ENCODE results near the gene SYT9.

SYT9 gene

DNA sequence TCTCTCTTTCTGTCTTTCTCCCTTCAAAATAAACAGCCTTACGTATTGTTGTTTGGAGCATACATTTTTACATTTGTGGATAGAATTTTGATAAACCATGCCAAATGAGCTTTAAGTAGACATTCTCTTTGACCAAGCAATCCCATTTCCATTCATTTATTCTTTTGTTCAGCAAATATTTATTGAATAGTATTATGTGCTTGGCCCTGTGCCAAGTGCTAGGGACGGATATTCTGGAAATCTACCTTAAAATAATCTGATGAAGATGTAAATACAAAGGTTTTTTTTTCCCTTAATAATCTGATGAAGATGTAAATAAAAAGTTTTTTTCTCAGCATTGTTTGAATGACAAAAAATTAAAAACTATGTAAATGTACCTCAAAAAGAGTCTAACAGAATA lies 235.7 kb downstream of the SYT9 start:
- H4K20me1 ChIP-seq (ENCODE audit: control insufficient read depth, insufficient read depth, low read depth, low read length) = no peaks in the 10 kb centered on the region
- no peak overlapping the region for H3K27ac ChIP-seq (ENCODE audit: low read depth, low read length)
- H3K4me1 ChIP-seq (ENCODE audit: control insufficient read depth, low read length) = no peaks in the 10 kb centered on the region
- H3F3A ChIP-seq (ENCODE audit: control insufficient read depth, insufficient read depth) = no peaks in the 10 kb centered on the region
- H3K9me3 ChIP-seq (ENCODE audit: control insufficient read depth, insufficient read depth, low read length) = no peaks in the 10 kb centered on the region
- H3K4me3 ChIP-seq (ENCODE audit: low read length) = no peak overlapping the region
- no peaks in the 10 kb centered on the region for H3K36me3 ChIP-seq (ENCODE audit: control insufficient read depth, low read length)
- no peaks in the 10 kb centered on the region for H3K79me2 ChIP-seq (ENCODE audit: control insufficient read depth, low read length)
- H3K4me2 ChIP-seq (ENCODE audit: low read length) = no peak overlapping the region
- TF ChIP-seq, protein P1, sequence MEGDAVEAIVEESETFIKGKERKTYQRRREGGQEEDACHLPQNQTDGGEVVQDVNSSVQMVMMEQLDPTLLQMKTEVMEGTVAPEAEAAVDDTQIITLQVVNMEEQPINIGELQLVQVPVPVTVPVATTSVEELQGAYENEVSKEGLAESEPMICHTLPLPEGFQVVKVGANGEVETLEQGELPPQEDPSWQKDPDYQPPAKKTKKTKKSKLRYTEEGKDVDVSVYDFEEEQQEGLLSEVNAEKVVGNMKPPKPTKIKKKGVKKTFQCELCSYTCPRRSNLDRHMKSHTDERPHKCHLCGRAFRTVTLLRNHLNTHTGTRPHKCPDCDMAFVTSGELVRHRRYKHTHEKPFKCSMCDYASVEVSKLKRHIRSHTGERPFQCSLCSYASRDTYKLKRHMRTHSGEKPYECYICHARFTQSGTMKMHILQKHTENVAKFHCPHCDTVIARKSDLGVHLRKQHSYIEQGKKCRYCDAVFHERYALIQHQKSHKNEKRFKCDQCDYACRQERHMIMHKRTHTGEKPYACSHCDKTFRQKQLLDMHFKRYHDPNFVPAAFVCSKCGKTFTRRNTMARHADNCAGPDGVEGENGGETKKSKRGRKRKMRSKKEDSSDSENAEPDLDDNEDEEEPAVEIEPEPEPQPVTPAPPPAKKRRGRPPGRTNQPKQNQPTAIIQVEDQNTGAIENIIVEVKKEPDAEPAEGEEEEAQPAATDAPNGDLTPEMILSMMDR (IDR thresholded peaks at IDR 0.05; ENCODE audit: low read depth, low read length, poor library complexity, severe bottlenecking) = no peak
- TF ChIP-seq EZH2phosphoT487 (IDR thresholded peaks at IDR 0.05; ENCODE audit: borderline replicate concordance, low read length) = no peak
- no peaks in the 10 kb centered on the region for H3K27me3 ChIP-seq (ENCODE audit: control insufficient read depth, low read length)
- H3K9me2 ChIP-seq (replicated peaks; ENCODE audit: control insufficient read depth, low read length) = no peaks in the 10 kb centered on the region

DNA sequence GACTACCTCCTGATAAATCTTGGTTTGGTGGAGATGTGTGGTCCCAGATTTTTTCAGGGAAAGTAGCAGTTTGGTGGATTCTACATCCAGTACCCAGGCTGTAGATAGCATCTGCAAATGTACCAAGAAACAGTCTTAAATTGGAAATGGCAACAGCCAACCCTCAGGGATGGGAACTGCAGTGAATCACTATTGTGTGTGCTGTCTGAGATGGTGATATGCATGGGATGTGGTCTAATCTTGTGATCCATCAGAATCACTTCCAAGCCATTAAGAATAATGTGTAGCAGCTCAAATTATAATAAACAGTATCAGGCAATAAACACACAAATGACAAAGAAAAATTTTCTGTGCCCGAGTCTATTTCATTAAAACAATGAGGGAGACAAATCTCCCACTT lies 237.0 kb downstream of the SYT9 start:
- Histone ChIP-seq H3K36me3 (ENCODE audit: control insufficient read depth, low read length) (no peaks in the 10 kb centered on the region), H3K4me1 (ENCODE audit: control insufficient read depth, low read length) (peaks cover 10% of the 10 kb centered on the region), H3K9me3 (ENCODE audit: control insufficient read depth, insufficient read depth, low read length) (no peaks in the 10 kb centered on the region), H3K4me3 (ENCODE audit: low read length) (no peak overlapping the region), H3K27ac (ENCODE audit: low read depth, low read length) (no peak overlapping the region), H3K9me2 (replicated peaks; ENCODE audit: control insufficient read depth, low read length) (no peaks in the 10 kb centered on the region), H3F3A (ENCODE audit: control insufficient read depth, insufficient read depth) (no peaks in the 10 kb centered on the region), H3K27me3 (ENCODE audit: control insufficient read depth, low read length) (no peaks in the 10 kb centered on the region), H3K4me2 (ENCODE audit: low read length) (no peak overlapping the region), H3K79me2 (ENCODE audit: control insufficient read depth, low read length) (no peaks in the 10 kb centered on the region), H4K20me1 (ENCODE audit: control insufficient read depth, insufficient read depth, low read depth, low read length) (no peaks in the 10 kb centered on the region)
- TF ChIP-seq, protein P1 (IDR thresholded peaks at IDR 0.05; ENCODE audit: low read depth, low read length, poor library complexity, severe bottlenecking) = no peak
- TF ChIP-seq EZH2phosphoT487 (IDR thresholded peaks at IDR 0.05; ENCODE audit: borderline replicate concordance, low read length) = no peak

DNA sequence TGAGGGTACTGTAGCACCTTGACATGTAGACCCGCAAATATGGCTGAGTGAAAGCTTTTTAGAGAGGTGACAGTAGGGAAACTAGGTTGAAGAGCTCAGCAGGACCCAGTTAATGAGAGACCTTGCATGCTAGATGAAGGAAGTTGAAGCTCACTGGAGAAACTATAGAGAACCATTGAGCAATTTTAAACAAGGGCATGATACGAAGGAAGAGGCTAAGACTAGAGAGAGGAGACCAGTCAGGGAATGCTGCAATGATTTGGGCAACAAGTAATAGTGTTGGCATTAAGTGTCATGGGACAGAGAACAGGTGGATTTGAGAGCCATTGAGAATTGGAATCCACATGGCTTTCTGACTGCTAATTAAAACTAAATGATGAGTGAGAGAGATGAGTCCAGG lies 237.7 kb downstream of the SYT9 start:
- no peaks in the 10 kb centered on the region for H3F3A ChIP-seq (ENCODE audit: control insufficient read depth, insufficient read depth)
- H3K27ac ChIP-seq (ENCODE audit: low read depth, low read length) = no peak overlapping the region
- H3K9me3 ChIP-seq (ENCODE audit: control insufficient read depth, insufficient read depth, low read length) = no peaks in the 10 kb centered on the region
- H3K27me3 ChIP-seq (ENCODE audit: control insufficient read depth, low read length) = no peaks in the 10 kb centered on the region
- no peak overlapping the region for H3K4me2 ChIP-seq (ENCODE audit: low read length)
- no peak overlapping the region for H3K4me3 ChIP-seq (ENCODE audit: low read length)
- no peaks in the 10 kb centered on the region for H3K9me2 ChIP-seq (replicated peaks; ENCODE audit: control insufficient read depth, low read length)
- no peaks in the 10 kb centered on the region for H3K79me2 ChIP-seq (ENCODE audit: control insufficient read depth, low read length)
- no peaks in the 10 kb centered on the region for H4K20me1 ChIP-seq (ENCODE audit: control insufficient read depth, insufficient read depth, low read depth, low read length)
- H3K36me3 ChIP-seq (ENCODE audit: control insufficient read depth, low read length) = no peaks in the 10 kb centered on the region
- H3K4me1 ChIP-seq (ENCODE audit: control insufficient read depth, low read length) = peaks cover 10% of the 10 kb centered on the region
- TF ChIP-seq EZH2phosphoT487 (IDR thresholded peaks at IDR 0.05; ENCODE audit: borderline replicate concordance, low read length) = no peak
- TF ChIP-seq, protein P1 (IDR thresholded peaks at IDR 0.05; ENCODE audit: low read depth, low read length, poor library complexity, severe bottlenecking) = no peak

DNA sequence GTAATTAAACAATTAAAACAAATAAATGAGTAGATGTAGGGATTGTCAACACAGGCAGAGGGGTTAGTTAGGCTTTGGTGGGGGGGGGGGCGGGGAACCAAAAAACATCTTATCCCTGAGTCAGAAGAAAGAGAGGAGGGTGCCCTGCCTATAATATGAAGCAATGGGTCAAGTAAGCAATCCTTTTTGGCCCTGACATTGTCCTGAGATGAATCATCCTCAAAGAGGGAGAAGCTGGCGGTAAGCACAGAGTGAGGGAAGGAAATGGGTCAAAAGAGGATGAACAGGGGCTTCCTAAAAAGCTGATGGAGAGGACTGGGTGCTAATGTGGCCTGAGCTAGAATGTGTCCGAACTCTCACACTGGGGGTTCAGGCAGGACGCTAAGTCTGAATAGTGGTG lies 238.3 kb downstream of the SYT9 start:
- no peaks in the 10 kb centered on the region for H3K27me3 ChIP-seq (ENCODE audit: control insufficient read depth, low read length)
- H3K4me1 ChIP-seq (ENCODE audit: control insufficient read depth, low read length) = peaks cover 10% of the 10 kb centered on the region
- H3K27ac ChIP-seq (ENCODE audit: low read depth, low read length) = no peak overlapping the region
- H3K4me2 ChIP-seq (ENCODE audit: low read length) = no peak overlapping the region
- H3F3A ChIP-seq (ENCODE audit: control insufficient read depth, insufficient read depth) = no peaks in the 10 kb centered on the region
- H3K79me2 ChIP-seq (ENCODE audit: control insufficient read depth, low read length) = no peaks in the 10 kb centered on the region
- TF ChIP-seq, protein P1 (IDR thresholded peaks at IDR 0.05; ENCODE audit: low read depth, low read length, poor library complexity, severe bottlenecking) = no peak
- TF ChIP-seq EZH2phosphoT487 (IDR thresholded peaks at IDR 0.05; ENCODE audit: borderline replicate concordance, low read length) = no peak
- H3K4me3 ChIP-seq (ENCODE audit: low read length) = no peak overlapping the region
- no peaks in the 10 kb centered on the region for H4K20me1 ChIP-seq (ENCODE audit: control insufficient read depth, insufficient read depth, low read depth, low read length)
- no peaks in the 10 kb centered on the region for H3K36me3 ChIP-seq (ENCODE audit: control insufficient read depth, low read length)
- no peaks in the 10 kb centered on the region for H3K9me3 ChIP-seq (ENCODE audit: control insufficient read depth, insufficient read depth, low read length)
- no peaks in the 10 kb centered on the region for H3K9me2 ChIP-seq (replicated peaks; ENCODE audit: control insufficient read depth, low read length)
